Motor neuron (in vitro differentiated cells): Measurements from ENCODE around the gene C6orf132. TPM values are rescaled to one million over a fixed set of nuclear protein-coding genes. Genes with fewer than 3 reads are reported as not detected.
"Not testable (repeated sequence)": the region's sequence is repeated elsewhere in the genome, so short reads cannot be mapped to it uniquely, and the experiment has no call there.

Experiments used
- ATAC-seq, 8 experiments: fragments of 200-7000 bp; cut with Tn5 transposase; replicated peaks in 6 of 8; 2 replicates each; pipeline ENCODE4 v1.8.0; 2021; ENCODE audit warnings: mild to moderate bottlenecking in 8 of 8, moderate library complexity in 8 of 8
- H3K27ac ChIP-seq, 2 donors: fragments of 250-450 bp; sonication (Bioruptor Pico); 2 replicates each; pipeline ENCODE4 v1.9.0; 2021; ENCODE audit warnings: antibody characterized with exemption in 2 of 2, mild to moderate bottlenecking in 2 of 2, moderate library complexity in 1 of 2
- H3K4me1 ChIP-seq, 2 donors: fragments of 250-450 bp; sonication (Bioruptor Pico); replicated peaks in 1 of 2; 2 replicates each; pipeline ENCODE4 v1.6.1; 2021; ENCODE audit warnings: antibody characterized with exemption in 2 of 2, mild to moderate bottlenecking in 2 of 2, moderate library complexity in 1 of 2
- H3K4me3 ChIP-seq, 5 donors: fragments of 250-450 bp; sonication (Bioruptor Pico); 2 replicates each; pipeline ENCODE4 v1.9.0; 2021; ENCODE audit warnings: antibody characterized with exemption in 5 of 5, mild to moderate bottlenecking in 5 of 5, moderate library complexity in 4 of 5
- WGBS, 10 experiments: fragments of 450-650 bp; shearing (Covaris generic); methylation state at CpG; one replicate each; pipeline ENCODE4 v1.0.0; 2022; 5-methylcytosine and 5-hydroxymethylcytosine counted together
- in situ Hi-C, 9 experiments: fragments of 400-800 bp; cut with MboI; loops; one replicate each; pipeline ENCODE4 v1.15.0; 2021; ENCODE audit warnings: low sequenced_read_pairs in 9 of 9, low pct_unique_long_range_greater_than_20kb in 2 of 9; ENCODE audit not compliant: unreplicated experiment in 9 of 9
- total RNA-seq, 8 experiments: library from RNA; unstranded; fragments of 300-600 nt; gene quantifications; 2 replicates each; pipeline versions ENCODE4 v1.2.3 to v1.2.4, GENCODE V29; 2022

C6orf132 gene
- total RNA-seq, 8 experiments from 2014 or later = under 0.01 to 1.00 (median 0.25) TPM; not detected in 1

GRCh38 chr6:42155293-42155692 is 12.9 kb upstream of the C6orf132 start:
- H3K4me1 ChIP-seq = no peaks in the 10 kb centered on the region
- in situ Hi-C loops = loop anchor here in 1 of 9 experiments (25.0 kb wide), 1 partner anchor 93 kb away; the partner anchor contains the start of gene TAF8
- 40 to 83% (median 80%) methylated on average over 1 to 2 of the region's 4 CpGs; no CpG with 5 or more reads in 6 of the 10 experiments for WGBS, 10 experiments
- H3K4me3 ChIP-seq = no peak overlapping the region
- no peak for ATAC-seq
- no peak overlapping the region for H3K27ac ChIP-seq

- ATAC-seq = no peak
- Histone ChIP-seq H3K27ac (no peak overlapping the region), H3K4me3 (no peak overlapping the region), H3K4me1 (no peaks in the 10 kb centered on the region)
- in situ Hi-C loops = loop anchor here in 1 of 9 experiments (25.0 kb wide), 1 partner anchor 92 kb away; the partner anchor contains the start of gene TAF8
These were observed 12.2 kb upstream of the C6orf132 start for GRCh38 chr6:42154461-42155209.

- H3K4me3 ChIP-seq = no peak overlapping the region
- in situ Hi-C loops = loop anchor here in 1 of 9 experiments (25.0 kb wide), 1 partner anchor 92 kb away; the partner anchor contains the start of gene TAF8
- 50 to 83% (median 70%) methylated on average over 1 to 2 of the region's 5 CpGs; no CpG with 5 or more reads in 6 of the 10 experiments for WGBS, 10 experiments
- H3K4me1 ChIP-seq = no peaks in the 10 kb centered on the region
- H3K27ac ChIP-seq = no peak overlapping the region
- no peak for ATAC-seq
These were observed 11.5 kb upstream of the C6orf132 start for GRCh38 chr6:42153921-42154320.

GRCh38 chr6:42152528-42153213 is 10.3 kb upstream of the C6orf132 start:
- 29 to 100% (median 60%) methylated on average over 1 to 2 of the region's 4 CpGs; no CpG with 5 or more reads in 1 of the 10 experiments for WGBS, 10 experiments
- in situ Hi-C loops = loop anchor here in 1 of 9 experiments (25.0 kb wide), 1 partner anchor 90 kb away; the partner anchor contains the start of gene TAF8
- not testable (repeated sequence) for ATAC-seq, H3K4me1 ChIP-seq, H3K4me3 ChIP-seq, H3K27ac ChIP-seq

GRCh38 chr6:42152024-42152423 is 9.6 kb upstream of the C6orf132 start:
- in situ Hi-C loops = loop anchor here in 1 of 9 experiments (25.0 kb wide), 1 partner anchor 90 kb away; the partner anchor contains the start of gene TAF8

GRCh38 chr6:42150254-42150653 is 7.8 kb upstream of the C6orf132 start:
- H3K4me1 ChIP-seq = no peaks in the 10 kb centered on the region
- ATAC-seq = no peak
- in situ Hi-C loops = loop anchor here in 1 of 9 experiments (25.0 kb wide), 1 partner anchor 88 kb away; the partner anchor contains the start of gene TAF8
- H3K4me3 ChIP-seq = no peak overlapping the region
- no peak overlapping the region for H3K27ac ChIP-seq
- 79 to 100% (median 89%) methylated on average over 1 to 8 of the region's 8 CpGs for WGBS, 10 experiments

More at GRCh38 chr6:42152024-42152423, 9.6 kb upstream of the C6orf132 start:
- Histone ChIP-seq H3K27ac (no peak overlapping the region), H3K4me3 (no peak overlapping the region), H3K4me1 (no peaks in the 10 kb centered on the region)
- no peak for ATAC-seq
- 0 to 93% (median 76%) methylated on average over 2 to 7 of the region's 8 CpGs; no CpG with 5 or more reads in 3 of the 10 experiments for WGBS, 10 experiments

- Histone ChIP-seq H3K4me3 (no peak overlapping the region), H3K27ac (no peak overlapping the region), H3K4me1 (no peaks in the 10 kb centered on the region)
- in situ Hi-C loops = no loop called here
- peak in 3 of 8 experiments; percentile 11 to 31 (median 13) for ATAC-seq
- 25 to 83% (median 73%) methylated on average over 1 to 3 of the region's 3 CpGs; no CpG with 5 or more reads in 4 of the 10 experiments for WGBS, 10 experiments
These were observed 5.6 kb upstream of the C6orf132 start for GRCh38 chr6:42148058-42148457.

GRCh38 chr6:42147138-42147562 is 4.7 kb upstream of the C6orf132 start:
- WGBS, 10 experiments = 29 to 93% (median 79%) methylated on average over 1 to 10 of the region's 10 CpGs; no CpG with 5 or more reads in 2 of the 10 experiments
- no peak overlapping the region for H3K4me3 ChIP-seq
- in situ Hi-C loops = no loop called here
- H3K27ac ChIP-seq = no peak overlapping the region
- peaks cover 5 to 6% of the 10 kb centered on the region in 2 donors for H3K4me1 ChIP-seq
- ATAC-seq = peak in 1 of 8 experiments; percentile 19

GRCh38 chr6:42141603-42142117 is 760 bp downstream of the C6orf132 start:
- Histone ChIP-seq H3K4me1 (peaks cover 36 to 40% of the 10 kb centered on the region in 2 donors), H3K4me3 (peak overlapping the region in 3 of 5 donors; percentile 29 to 34 (median 30)), H3K27ac (peak overlapping the region in 1 of 2 donors; percentile 33)
- 71 to 100% (median 92%) methylated on average over 1 to 2 of the region's 13 CpGs; no CpG with 5 or more reads in 7 of the 10 experiments for WGBS, 10 experiments
- in situ Hi-C loops = no loop called here
- ATAC-seq = peak in 4 of 8 experiments; percentile 22 to 31 (median 30)

- H3K4me1 ChIP-seq = peaks cover 39 to 42% of the 10 kb centered on the region in 2 donors
- WGBS, 10 experiments = 31 to 86% (median 66%) methylated on average over 1 to 7 of the region's 9 CpGs; no CpG with 5 or more reads in 2 of the 10 experiments
- ATAC-seq = peak in 5 of 8 experiments; percentile 28 to 76 (median 39)
- in situ Hi-C loops = no loop called here
- H3K27ac ChIP-seq = peak overlapping the region in 1 of 2 donors; percentile 33
- H3K4me3 ChIP-seq = no peak overlapping the region
These were observed 1.4 kb downstream of the C6orf132 start for GRCh38 chr6:42140756-42141602.

GRCh38 chr6:42140032-42140431 is 2.4 kb downstream of the C6orf132 start:
- Histone ChIP-seq H3K27ac (no peak overlapping the region), H3K4me3 (no peak overlapping the region), H3K4me1 (peaks cover 39 to 42% of the 10 kb centered on the region in 2 donors)
- peak in 2 of 8 experiments; percentile 58 to 61 for ATAC-seq
- 60 to 83% (median 60%) methylated on average over 1 of the region's 5 CpGs; no CpG with 5 or more reads in 7 of the 10 experiments for WGBS, 10 experiments
- in situ Hi-C loops = no loop called here
